ENCODE data around the gene ANGPT4.

The ANGPT4 gene

GRCh38 chr20:955656-956055 lies 39.5 kb upstream of the ANGPT4 start:
- TF ChIP-seq Cebpa-rat (IDR thresholded peaks at IDR 0.05), result no peak
- no peak overlapping the region for H3K4me3 ChIP-seq
- no peaks in the 10 kb centered on the region for H3K9me3 ChIP-seq
- H4K20me1 ChIP-seq, result no peaks in the 10 kb centered on the region
- no peak overlapping the region for H3K27ac ChIP-seq
- no peak overlapping the region for H3K4me2 ChIP-seq
- H3K4me1 ChIP-seq, result peaks cover 12% of the 10 kb centered on the region
- H3K9ac ChIP-seq, result no peak overlapping the region
- H3K36me3 ChIP-seq, result no peaks in the 10 kb centered on the region
- no peaks in the 10 kb centered on the region for H3K27me3 ChIP-seq

GRCh38 chr20:955111-955510 lies 39.0 kb upstream of the ANGPT4 start:
- H3K27ac ChIP-seq, result no peak overlapping the region
- no peaks in the 10 kb centered on the region for H3K27me3 ChIP-seq
- H3K36me3 ChIP-seq, result no peaks in the 10 kb centered on the region
- TF ChIP-seq Cebpa-rat (IDR thresholded peaks at IDR 0.05), result no peak
- peaks cover 10% of the 10 kb centered on the region for H3K4me1 ChIP-seq
- no peak overlapping the region for H3K4me2 ChIP-seq
- H4K20me1 ChIP-seq, result no peaks in the 10 kb centered on the region
- no peaks in the 10 kb centered on the region for H3K9me3 ChIP-seq
- H3K9ac ChIP-seq, result no peak overlapping the region
- no peak overlapping the region for H3K4me3 ChIP-seq

- Histone ChIP-seq H3K9me3 (no peaks in the 10 kb centered on the region), H3K4me3 (no peak overlapping the region), H4K20me1 (no peaks in the 10 kb centered on the region), H3K27me3 (no peaks in the 10 kb centered on the region), H3K27ac (no peak overlapping the region), H3K4me2 (no peak overlapping the region), H3K9ac (no peak overlapping the region), H3K4me1 (no peaks in the 10 kb centered on the region), H3K36me3 (no peaks in the 10 kb centered on the region)
- no peak for TF ChIP-seq Cebpa-rat (IDR thresholded peaks at IDR 0.05)
These were observed 37.6 kb upstream of the ANGPT4 start for GRCh38 chr20:953742-954141.

GRCh38 chr20:952196-952795 lies 36.2 kb upstream of the ANGPT4 start:
- Histone ChIP-seq H3K9me3 (no peaks in the 10 kb centered on the region), H3K27me3 (no peaks in the 10 kb centered on the region), H3K27ac (no peak overlapping the region), H4K20me1 (no peaks in the 10 kb centered on the region), H3K36me3 (no peaks in the 10 kb centered on the region), H3K4me1 (no peaks in the 10 kb centered on the region), H3K9ac (no peak overlapping the region), H3K4me2 (no peak overlapping the region), H3K4me3 (no peak overlapping the region)
- TF ChIP-seq Cebpa-rat (IDR thresholded peaks at IDR 0.05), result no peak

GRCh38 chr20:951384-952169 lies 35.4 kb upstream of the ANGPT4 start:
- H3K9ac ChIP-seq, result no peak overlapping the region
- no peak overlapping the region for H3K27ac ChIP-seq
- H3K4me3 ChIP-seq, result no peak overlapping the region
- H3K4me1 ChIP-seq, result no peaks in the 10 kb centered on the region
- H3K9me3 ChIP-seq, result no peaks in the 10 kb centered on the region
- no peaks in the 10 kb centered on the region for H4K20me1 ChIP-seq
- no peak overlapping the region for H3K4me2 ChIP-seq
- H3K27me3 ChIP-seq, result no peaks in the 10 kb centered on the region
- H3K36me3 ChIP-seq, result no peaks in the 10 kb centered on the region
- no peak for TF ChIP-seq Cebpa-rat (IDR thresholded peaks at IDR 0.05)

GRCh38 chr20:949717-950116 lies 33.6 kb upstream of the ANGPT4 start:
- Histone ChIP-seq H3K9me3 (no peaks in the 10 kb centered on the region), H3K4me3 (no peak overlapping the region), H4K20me1 (no peaks in the 10 kb centered on the region), H3K36me3 (no peaks in the 10 kb centered on the region), H3K27me3 (no peaks in the 10 kb centered on the region), H3K4me1 (no peaks in the 10 kb centered on the region), H3K9ac (no peak overlapping the region), H3K27ac (no peak overlapping the region), H3K4me2 (no peak overlapping the region)
- no peak for TF ChIP-seq Cebpa-rat (IDR thresholded peaks at IDR 0.05)

- Histone ChIP-seq H3K4me1 (no peaks in the 10 kb centered on the region), H3K27me3 (no peaks in the 10 kb centered on the region), H3K27ac (no peak overlapping the region), H3K9ac (no peak overlapping the region), H3K4me2 (no peak overlapping the region), H4K20me1 (no peaks in the 10 kb centered on the region), H3K36me3 (no peaks in the 10 kb centered on the region), H3K9me3 (no peaks in the 10 kb centered on the region), H3K4me3 (no peak overlapping the region)
- no peak for TF ChIP-seq Cebpa-rat (IDR thresholded peaks at IDR 0.05)
These were observed 30.7 kb upstream of the ANGPT4 start for GRCh38 chr20:946826-947225.

GRCh38 chr20:945841-946240 lies 29.7 kb upstream of the ANGPT4 start:
- Histone ChIP-seq H3K27ac (no peak overlapping the region), H4K20me1 (no peaks in the 10 kb centered on the region), H3K9me3 (no peaks in the 10 kb centered on the region), H3K27me3 (no peaks in the 10 kb centered on the region), H3K36me3 (no peaks in the 10 kb centered on the region), H3K4me2 (no peak overlapping the region), H3K9ac (no peak overlapping the region), H3K4me1 (no peaks in the 10 kb centered on the region), H3K4me3 (no peak overlapping the region)
- no peak for TF ChIP-seq Cebpa-rat (IDR thresholded peaks at IDR 0.05)

GRCh38 chr20:944774-945410 lies 28.8 kb upstream of the ANGPT4 start:
- Histone ChIP-seq H3K4me2 (no peak overlapping the region), H3K9ac (no peak overlapping the region), H3K4me3 (no peak overlapping the region), H3K27ac (no peak overlapping the region), H3K9me3 (no peaks in the 10 kb centered on the region), H3K36me3 (no peaks in the 10 kb centered on the region), H4K20me1 (no peaks in the 10 kb centered on the region), H3K27me3 (no peaks in the 10 kb centered on the region), H3K4me1 (no peaks in the 10 kb centered on the region)
- TF ChIP-seq Cebpa-rat (IDR thresholded peaks at IDR 0.05), result no peak

- Histone ChIP-seq H3K4me1 (no peaks in the 10 kb centered on the region), H4K20me1 (no peaks in the 10 kb centered on the region), H3K4me3 (no peak overlapping the region), H3K27me3 (no peaks in the 10 kb centered on the region), H3K27ac (no peak overlapping the region), H3K9ac (no peak overlapping the region), H3K9me3 (no peaks in the 10 kb centered on the region), H3K4me2 (no peak overlapping the region), H3K36me3 (no peaks in the 10 kb centered on the region)
- no peak for TF ChIP-seq Cebpa-rat (IDR thresholded peaks at IDR 0.05)
These were observed 28.0 kb upstream of the ANGPT4 start for GRCh38 chr20:944148-944547.
